Hepatocyte (in vitro differentiated cells): ENCODE data around the gene PDE4D. TPM values are rescaled to one million over a fixed set of nuclear protein-coding genes. Genes with fewer than 3 reads are reported as not detected.
A peak's percentile ranks its signal among the peaks of the same experiment; 100 is the strongest.

Experiments
- DNase-seq: peaks from one replicate; pipeline ENCODE4 v3.0.0-alpha.2; 2016; ENCODE audit warnings: low spot score
- H2AFZ ChIP-seq: fragments of 200-600 bp; sonication (generic); 2 replicates; pipeline ENCODE4 v1.6.0; 2016; ENCODE audit warnings: antibody characterized with exemption, mild to moderate bottlenecking
- H3K27ac ChIP-seq: fragments of 200-600 bp; sonication (generic); 2 replicates; pipeline ENCODE4 v1.5.1; 2016; ENCODE audit warnings: mild to moderate bottlenecking
- H3K27me3 ChIP-seq: fragments of 200-600 bp; sonication (generic); 2 replicates; pipeline ENCODE4 v1.6.1; 2016
- H3K36me3 ChIP-seq: fragments of 200-600 bp; sonication (generic); replicated peaks from 2 replicates; pipeline ENCODE4 v1.5.1; 2016; ENCODE audit warnings: low read depth; ENCODE audit not compliant: insufficient read depth
- H3K4me1 ChIP-seq: fragments of 200-600 bp; sonication (generic); 2 replicates; pipeline ENCODE4 v1.5.1; 2016; ENCODE audit warnings: mild to moderate bottlenecking, moderate library complexity; ENCODE audit not compliant: insufficient read depth
- H3K4me2 ChIP-seq: fragments of 200-600 bp; sonication (generic); 2 replicates; pipeline ENCODE4 v1.6.0; 2016
- H3K4me3 ChIP-seq: fragments of 200-600 bp; sonication (generic); 2 replicates; pipeline ENCODE4 v1.5.1; 2016; ENCODE audit warnings: mild to moderate bottlenecking
- H3K79me2 ChIP-seq: fragments of 200-600 bp; sonication (generic); 2 replicates; pipeline ENCODE4 v1.6.0; 2017; ENCODE audit warnings: mild to moderate bottlenecking
- H3K9me2 ChIP-seq: fragments of 200-600 bp; sonication (generic); replicated peaks from 2 replicates; pipeline ENCODE4 v1.6.0; 2017; ENCODE audit warnings: mild to moderate bottlenecking; ENCODE audit not compliant: insufficient read depth
- H3K9me3 ChIP-seq: fragments of 200-600 bp; sonication (generic); 2 replicates; pipeline ENCODE4 v1.5.1; 2016; ENCODE audit warnings: low read depth, mild to moderate bottlenecking
- H4K20me1 ChIP-seq: fragments of 200-600 bp; sonication (generic); 2 replicates; pipeline ENCODE4 v1.6.0; 2016; ENCODE audit warnings: mild to moderate bottlenecking; ENCODE audit not compliant: insufficient read depth, poor library complexity, severe bottlenecking
- EZH2 ChIP-seq: fragments of 200-600 bp; sonication (generic); IDR thresholded peaks from 2 replicates; pipeline ENCODE4 v1.6.1; 2016; ENCODE audit warnings: antibody characterized with exemption, mild to moderate bottlenecking, borderline replicate concordance
- EZH2phosphoT487 ChIP-seq: fragments of 200-600 bp; sonication (generic); IDR thresholded peaks from one replicate; pipeline ENCODE4 v1.6.1; 2018; ENCODE audit warnings: antibody characterized with exemption, mild to moderate bottlenecking, low read depth, moderate library complexity; ENCODE audit not compliant: unreplicated experiment, severe bottlenecking
- WGBS: methylation state at CpG from one replicate; pipeline ENCODE4 v1.1.6; 2016; ENCODE audit warnings: low lambda C conversion rate; ENCODE audit errors: missing lambda C conversion rate; 5-methylcytosine and 5-hydroxymethylcytosine counted together
- polyA plus RNA-seq: library from polyadenylated mRNA; unstranded; fragments of >200 nt; fragmentation: Nextera tagmentation; extraction: Ambion mirVana; gene quantifications from 2 replicates; pipeline ENCODE4 v1.2.1, GENCODE V29; 2016
- total RNA-seq: library from RNA; depleted of rRNA; stranded (reverse); fragments of >200 nt; gene quantifications from 2 replicates; pipeline ENCODE4 v1.2.3, GENCODE V29; 2014
- TF ChIP-seq, protein P1 (sequence below): fragments of 200-600 bp; sonication (generic); IDR thresholded peaks from 2 replicates; pipeline ENCODE4 v1.5.1; 2016; ENCODE audit warnings: antibody characterized with exemption, mild to moderate bottlenecking; ENCODE audit not compliant: poor library complexity

Gene PDE4D
- total and polyA plus RNA-seq, 2 experiments from 2014 or later: 14.5 to 45.2 TPM

- TF ChIP-seq EZH2 (no peak), EZH2phosphoT487 (no peak)
- TF ChIP-seq, protein P1, sequence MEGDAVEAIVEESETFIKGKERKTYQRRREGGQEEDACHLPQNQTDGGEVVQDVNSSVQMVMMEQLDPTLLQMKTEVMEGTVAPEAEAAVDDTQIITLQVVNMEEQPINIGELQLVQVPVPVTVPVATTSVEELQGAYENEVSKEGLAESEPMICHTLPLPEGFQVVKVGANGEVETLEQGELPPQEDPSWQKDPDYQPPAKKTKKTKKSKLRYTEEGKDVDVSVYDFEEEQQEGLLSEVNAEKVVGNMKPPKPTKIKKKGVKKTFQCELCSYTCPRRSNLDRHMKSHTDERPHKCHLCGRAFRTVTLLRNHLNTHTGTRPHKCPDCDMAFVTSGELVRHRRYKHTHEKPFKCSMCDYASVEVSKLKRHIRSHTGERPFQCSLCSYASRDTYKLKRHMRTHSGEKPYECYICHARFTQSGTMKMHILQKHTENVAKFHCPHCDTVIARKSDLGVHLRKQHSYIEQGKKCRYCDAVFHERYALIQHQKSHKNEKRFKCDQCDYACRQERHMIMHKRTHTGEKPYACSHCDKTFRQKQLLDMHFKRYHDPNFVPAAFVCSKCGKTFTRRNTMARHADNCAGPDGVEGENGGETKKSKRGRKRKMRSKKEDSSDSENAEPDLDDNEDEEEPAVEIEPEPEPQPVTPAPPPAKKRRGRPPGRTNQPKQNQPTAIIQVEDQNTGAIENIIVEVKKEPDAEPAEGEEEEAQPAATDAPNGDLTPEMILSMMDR: no peak
- no peak for DNase-seq
- Histone ChIP-seq H3K4me3 (no peak overlapping the region), H3K79me2 (no peaks in the 10 kb centered on the region), H3K4me1 (peaks cover 20% of the 10 kb centered on the region), H3K36me3 (no peaks in the 10 kb centered on the region), H3K4me2 (no peak overlapping the region), H3K9me3 (no peaks in the 10 kb centered on the region), H3K27me3 (no peaks in the 10 kb centered on the region), H4K20me1 (no peaks in the 10 kb centered on the region), H2AFZ (no peak overlapping the region), H3K27ac (no peak overlapping the region), H3K9me2 (no peaks in the 10 kb centered on the region)
- 96% methylated on average over 7 of the region's 7 CpGs for WGBS
Measured at GRCh38 chr5:59420596-59420995, 472.9 kb downstream of the PDE4D start.

GRCh38 chr5:59418808-59419207 lies 474.7 kb downstream of the PDE4D start:
- no peak overlapping the region for H3K27ac ChIP-seq
- DNase-seq: peak; percentile 46

DNA sequence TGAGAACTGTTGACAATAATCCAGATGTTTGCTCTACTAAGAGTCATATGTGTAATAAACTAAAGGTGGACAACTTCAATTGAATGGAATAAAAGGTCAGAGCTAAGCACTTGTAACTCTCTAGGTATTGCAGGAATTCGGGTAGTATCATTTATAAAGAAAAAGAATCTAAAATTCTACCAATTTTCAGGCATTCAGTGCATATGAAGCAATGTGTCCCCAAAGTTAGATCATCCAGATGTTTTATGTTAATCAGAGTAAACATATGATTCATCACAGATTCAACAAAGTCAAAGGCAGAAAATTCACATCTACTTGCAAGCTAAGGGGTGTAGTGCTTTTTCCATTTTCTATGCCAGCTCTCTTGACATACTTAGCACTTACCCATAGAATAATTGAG lies 477.1 kb downstream of the PDE4D start:
- 89% methylated on average over 1 of the region's 1 CpG for WGBS
- Histone ChIP-seq H3K4me3 (no peak overlapping the region), H3K27ac (no peak overlapping the region), H3K27me3 (no peaks in the 10 kb centered on the region), H3K9me3 (no peaks in the 10 kb centered on the region), H4K20me1 (no peaks in the 10 kb centered on the region), H3K4me1 (peaks cover 8% of the 10 kb centered on the region), H2AFZ (no peak overlapping the region), H3K9me2 (no peaks in the 10 kb centered on the region), H3K4me2 (no peak overlapping the region), H3K79me2 (no peaks in the 10 kb centered on the region), H3K36me3 (no peaks in the 10 kb centered on the region)
- TF ChIP-seq, protein P1: no peak
- no peak for TF ChIP-seq EZH2phosphoT487
- no peak for DNase-seq

More at GRCh38 chr5:59418808-59419207, 474.7 kb downstream of the PDE4D start:
- Histone ChIP-seq H3K36me3 (no peaks in the 10 kb centered on the region), H3K4me3 (no peak overlapping the region), H3K27me3 (no peaks in the 10 kb centered on the region), H3K79me2 (no peaks in the 10 kb centered on the region), H3K4me2 (no peak overlapping the region), H4K20me1 (no peaks in the 10 kb centered on the region), H2AFZ (no peak overlapping the region), H3K9me3 (no peaks in the 10 kb centered on the region), H3K4me1 (peaks cover 20% of the 10 kb centered on the region), H3K9me2 (no peaks in the 10 kb centered on the region)
- TF ChIP-seq EZH2: no peak
- no peak for TF ChIP-seq EZH2phosphoT487
- TF ChIP-seq, protein P1: no peak
- WGBS: 31% methylated on average over 1 of the region's 1 CpG

DNA sequence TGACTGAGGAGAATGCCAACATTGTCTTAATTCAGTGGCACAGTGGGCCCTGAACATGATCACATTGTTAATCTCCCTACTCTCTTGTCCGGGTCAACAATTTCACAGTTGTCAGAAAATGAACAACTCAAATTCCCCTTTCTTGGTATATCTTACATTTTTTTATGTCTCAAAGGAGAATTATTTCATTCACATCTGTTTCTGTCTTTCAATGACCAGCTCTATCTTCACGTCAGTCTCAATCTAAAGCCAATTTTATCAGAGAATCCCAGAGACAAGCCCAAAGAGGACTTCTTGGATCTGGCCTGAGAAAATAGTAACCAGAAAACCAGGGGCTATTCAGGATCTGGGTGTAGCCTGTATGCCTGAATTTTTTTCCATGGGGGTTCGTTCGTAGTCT lies 477.5 kb downstream of the PDE4D start:
- Histone ChIP-seq H3K79me2 (no peaks in the 10 kb centered on the region), H3K27ac (no peak overlapping the region), H3K36me3 (no peaks in the 10 kb centered on the region), H3K9me2 (no peaks in the 10 kb centered on the region), H3K27me3 (no peaks in the 10 kb centered on the region), H2AFZ (no peak overlapping the region), H3K4me3 (no peak overlapping the region), H3K4me2 (no peak overlapping the region), H4K20me1 (no peaks in the 10 kb centered on the region), H3K9me3 (no peaks in the 10 kb centered on the region), H3K4me1 (peaks cover 8% of the 10 kb centered on the region)
- TF ChIP-seq EZH2phosphoT487: no peak
- TF ChIP-seq EZH2: no peak
- TF ChIP-seq, protein P1: no peak
- 70% methylated on average over 4 of the region's 4 CpGs for WGBS
- no peak for DNase-seq
